Breast epithelium (tissue), 3 donors: ENCODE data around the gene CTH.

ENCODE experiments used
- POLR2A ChIP-seq: fragments of 450-650 bp; IDR thresholded peaks from one replicate; pipeline ENCODE4 v1.6.1; 2016; ENCODE audit warnings: antibody characterized with exemption, mild to moderate bottlenecking, moderate library complexity
- POLR2AphosphoS5 ChIP-seq, 3 donors: sonication (generic); formaldehyde crosslinking; IDR thresholded peaks; one replicate each; pipeline ENCODE4 v1.6.1; 2017; ENCODE audit warnings: antibody characterized with exemption in 3 of 3
- TF ChIP-seq, protein P1 (sequence below), 3 donors: fragments of 450-650 bp; IDR thresholded peaks; one replicate each; pipeline ENCODE4 v1.5.1; 2016 to 2017; ENCODE audit warnings: antibody characterized with exemption in 3 of 3, mild to moderate bottlenecking in 3 of 3, moderate library complexity in 3 of 3

DNA sequence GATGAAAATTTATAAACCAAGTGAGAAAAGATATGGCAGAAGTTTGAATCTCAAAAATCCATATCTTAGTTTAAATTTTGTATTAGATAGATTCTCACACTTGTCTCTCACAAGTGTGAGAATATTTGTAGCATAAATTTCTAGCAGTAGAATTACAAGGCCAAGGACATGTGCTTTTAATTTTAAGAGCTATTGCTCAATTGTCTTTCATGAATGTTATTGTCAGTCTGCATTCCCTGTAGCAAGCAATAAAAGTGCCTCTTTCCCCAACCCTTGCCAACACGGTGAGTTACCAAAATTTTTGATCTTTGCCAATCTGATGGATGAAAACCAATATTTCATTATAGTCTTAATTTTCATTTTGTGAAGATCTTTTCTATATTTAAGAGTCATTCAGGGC is 64.0 kb downstream of the CTH start:
- TF ChIP-seq, protein P1, sequence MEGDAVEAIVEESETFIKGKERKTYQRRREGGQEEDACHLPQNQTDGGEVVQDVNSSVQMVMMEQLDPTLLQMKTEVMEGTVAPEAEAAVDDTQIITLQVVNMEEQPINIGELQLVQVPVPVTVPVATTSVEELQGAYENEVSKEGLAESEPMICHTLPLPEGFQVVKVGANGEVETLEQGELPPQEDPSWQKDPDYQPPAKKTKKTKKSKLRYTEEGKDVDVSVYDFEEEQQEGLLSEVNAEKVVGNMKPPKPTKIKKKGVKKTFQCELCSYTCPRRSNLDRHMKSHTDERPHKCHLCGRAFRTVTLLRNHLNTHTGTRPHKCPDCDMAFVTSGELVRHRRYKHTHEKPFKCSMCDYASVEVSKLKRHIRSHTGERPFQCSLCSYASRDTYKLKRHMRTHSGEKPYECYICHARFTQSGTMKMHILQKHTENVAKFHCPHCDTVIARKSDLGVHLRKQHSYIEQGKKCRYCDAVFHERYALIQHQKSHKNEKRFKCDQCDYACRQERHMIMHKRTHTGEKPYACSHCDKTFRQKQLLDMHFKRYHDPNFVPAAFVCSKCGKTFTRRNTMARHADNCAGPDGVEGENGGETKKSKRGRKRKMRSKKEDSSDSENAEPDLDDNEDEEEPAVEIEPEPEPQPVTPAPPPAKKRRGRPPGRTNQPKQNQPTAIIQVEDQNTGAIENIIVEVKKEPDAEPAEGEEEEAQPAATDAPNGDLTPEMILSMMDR (IDR thresholded peaks at IDR 0.05), result no peak
- TF ChIP-seq POLR2AphosphoS5 (IDR thresholded peaks at IDR 0.05) (no peak), POLR2A (no peak)
